Measurements from ENCODE around the gene ELP5.

DNA sequence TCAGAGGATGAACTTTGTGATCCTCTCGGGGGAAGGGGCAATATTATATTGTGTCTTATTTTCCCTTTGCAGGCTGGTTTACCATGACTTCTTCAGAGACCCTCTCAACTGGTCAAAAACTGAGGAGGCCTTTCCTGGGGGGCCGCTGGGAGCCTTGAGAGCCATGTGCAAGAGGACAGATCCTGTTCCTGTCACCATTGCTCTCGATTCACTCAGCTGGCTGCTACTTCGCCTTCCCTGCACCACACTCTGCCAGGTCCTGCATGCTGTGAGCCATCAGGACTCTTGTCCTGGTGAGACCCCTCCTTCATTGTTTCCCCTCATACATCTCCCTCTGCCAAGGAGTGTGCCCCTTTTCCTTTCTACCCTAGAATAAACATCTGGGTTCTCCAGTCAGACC, 2.5 kb downstream of the ELP5 start:
- TF ChIP-seq, protein P1, sequence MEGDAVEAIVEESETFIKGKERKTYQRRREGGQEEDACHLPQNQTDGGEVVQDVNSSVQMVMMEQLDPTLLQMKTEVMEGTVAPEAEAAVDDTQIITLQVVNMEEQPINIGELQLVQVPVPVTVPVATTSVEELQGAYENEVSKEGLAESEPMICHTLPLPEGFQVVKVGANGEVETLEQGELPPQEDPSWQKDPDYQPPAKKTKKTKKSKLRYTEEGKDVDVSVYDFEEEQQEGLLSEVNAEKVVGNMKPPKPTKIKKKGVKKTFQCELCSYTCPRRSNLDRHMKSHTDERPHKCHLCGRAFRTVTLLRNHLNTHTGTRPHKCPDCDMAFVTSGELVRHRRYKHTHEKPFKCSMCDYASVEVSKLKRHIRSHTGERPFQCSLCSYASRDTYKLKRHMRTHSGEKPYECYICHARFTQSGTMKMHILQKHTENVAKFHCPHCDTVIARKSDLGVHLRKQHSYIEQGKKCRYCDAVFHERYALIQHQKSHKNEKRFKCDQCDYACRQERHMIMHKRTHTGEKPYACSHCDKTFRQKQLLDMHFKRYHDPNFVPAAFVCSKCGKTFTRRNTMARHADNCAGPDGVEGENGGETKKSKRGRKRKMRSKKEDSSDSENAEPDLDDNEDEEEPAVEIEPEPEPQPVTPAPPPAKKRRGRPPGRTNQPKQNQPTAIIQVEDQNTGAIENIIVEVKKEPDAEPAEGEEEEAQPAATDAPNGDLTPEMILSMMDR (IDR thresholded peaks at IDR 0.05 in 2 of 3, conservative IDR thresholded peaks at IDR 0.05 in 1 of 3; ENCODE audit: control insufficient read depth in 2 of 3, extremely low read depth in 1 of 3, insufficient read depth in 1 of 3, low read depth in 3 of 3, low read length in 3 of 3): no peak
- no peak for TF ChIP-seq EP300 (IDR thresholded peaks at IDR 0.05; ENCODE audit: borderline replicate concordance in 1 of 2, control insufficient read depth in 1 of 2, low read depth in 2 of 2, low read length in 2 of 2)
- TF ChIP-seq HDAC6 (IDR thresholded peaks at IDR 0.05; ENCODE audit: unreplicated experiment): no peak
- no peak for TF ChIP-seq NFYB (IDR thresholded peaks at IDR 0.05; ENCODE audit: insufficient read depth, low read depth, low read length)
- TF ChIP-seq SP1 (IDR thresholded peaks at IDR 0.05; ENCODE audit: low read depth, low read length): no peak
- TF ChIP-seq, protein P2, sequence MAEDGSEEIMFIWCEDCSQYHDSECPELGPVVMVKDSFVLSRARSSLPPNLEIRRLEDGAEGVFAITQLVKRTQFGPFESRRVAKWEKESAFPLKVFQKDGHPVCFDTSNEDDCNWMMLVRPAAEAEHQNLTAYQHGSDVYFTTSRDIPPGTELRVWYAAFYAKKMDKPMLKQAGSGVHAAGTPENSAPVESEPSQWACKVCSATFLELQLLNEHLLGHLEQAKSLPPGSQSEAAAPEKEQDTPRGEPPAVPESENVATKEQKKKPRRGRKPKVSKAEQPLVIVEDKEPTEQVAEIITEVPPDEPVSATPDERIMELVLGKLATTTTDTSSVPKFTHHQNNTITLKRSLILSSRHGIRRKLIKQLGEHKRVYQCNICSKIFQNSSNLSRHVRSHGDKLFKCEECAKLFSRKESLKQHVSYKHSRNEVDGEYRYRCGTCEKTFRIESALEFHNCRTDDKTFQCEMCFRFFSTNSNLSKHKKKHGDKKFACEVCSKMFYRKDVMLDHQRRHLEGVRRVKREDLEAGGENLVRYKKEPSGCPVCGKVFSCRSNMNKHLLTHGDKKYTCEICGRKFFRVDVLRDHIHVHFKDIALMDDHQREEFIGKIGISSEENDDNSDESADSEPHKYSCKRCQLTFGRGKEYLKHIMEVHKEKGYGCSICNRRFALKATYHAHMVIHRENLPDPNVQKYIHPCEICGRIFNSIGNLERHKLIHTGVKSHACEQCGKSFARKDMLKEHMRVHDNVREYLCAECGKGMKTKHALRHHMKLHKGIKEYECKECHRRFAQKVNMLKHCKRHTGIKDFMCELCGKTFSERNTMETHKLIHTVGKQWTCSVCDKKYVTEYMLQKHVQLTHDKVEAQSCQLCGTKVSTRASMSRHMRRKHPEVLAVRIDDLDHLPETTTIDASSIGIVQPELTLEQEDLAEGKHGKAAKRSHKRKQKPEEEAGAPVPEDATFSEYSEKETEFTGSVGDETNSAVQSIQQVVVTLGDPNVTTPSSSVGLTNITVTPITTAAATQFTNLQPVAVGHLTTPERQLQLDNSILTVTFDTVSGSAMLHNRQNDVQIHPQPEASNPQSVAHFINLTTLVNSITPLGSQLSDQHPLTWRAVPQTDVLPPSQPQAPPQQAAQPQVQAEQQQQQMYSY (CRISPR knock-in tag; IDR thresholded peaks at IDR 0.05): no peak
- TF ChIP-seq, protein P3, sequence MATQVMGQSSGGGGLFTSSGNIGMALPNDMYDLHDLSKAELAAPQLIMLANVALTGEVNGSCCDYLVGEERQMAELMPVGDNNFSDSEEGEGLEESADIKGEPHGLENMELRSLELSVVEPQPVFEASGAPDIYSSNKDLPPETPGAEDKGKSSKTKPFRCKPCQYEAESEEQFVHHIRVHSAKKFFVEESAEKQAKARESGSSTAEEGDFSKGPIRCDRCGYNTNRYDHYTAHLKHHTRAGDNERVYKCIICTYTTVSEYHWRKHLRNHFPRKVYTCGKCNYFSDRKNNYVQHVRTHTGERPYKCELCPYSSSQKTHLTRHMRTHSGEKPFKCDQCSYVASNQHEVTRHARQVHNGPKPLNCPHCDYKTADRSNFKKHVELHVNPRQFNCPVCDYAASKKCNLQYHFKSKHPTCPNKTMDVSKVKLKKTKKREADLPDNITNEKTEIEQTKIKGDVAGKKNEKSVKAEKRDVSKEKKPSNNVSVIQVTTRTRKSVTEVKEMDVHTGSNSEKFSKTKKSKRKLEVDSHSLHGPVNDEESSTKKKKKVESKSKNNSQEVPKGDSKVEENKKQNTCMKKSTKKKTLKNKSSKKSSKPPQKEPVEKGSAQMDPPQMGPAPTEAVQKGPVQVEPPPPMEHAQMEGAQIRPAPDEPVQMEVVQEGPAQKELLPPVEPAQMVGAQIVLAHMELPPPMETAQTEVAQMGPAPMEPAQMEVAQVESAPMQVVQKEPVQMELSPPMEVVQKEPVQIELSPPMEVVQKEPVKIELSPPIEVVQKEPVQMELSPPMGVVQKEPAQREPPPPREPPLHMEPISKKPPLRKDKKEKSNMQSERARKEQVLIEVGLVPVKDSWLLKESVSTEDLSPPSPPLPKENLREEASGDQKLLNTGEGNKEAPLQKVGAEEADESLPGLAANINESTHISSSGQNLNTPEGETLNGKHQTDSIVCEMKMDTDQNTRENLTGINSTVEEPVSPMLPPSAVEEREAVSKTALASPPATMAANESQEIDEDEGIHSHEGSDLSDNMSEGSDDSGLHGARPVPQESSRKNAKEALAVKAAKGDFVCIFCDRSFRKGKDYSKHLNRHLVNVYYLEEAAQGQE (IDR thresholded peaks at IDR 0.05; ENCODE audit: low read depth, low read length): no peak
- TF ChIP-seq ZNF274 (IDR thresholded peaks at IDR 0.05; ENCODE audit: insufficient read depth, insufficient read length): no peak
- TF ChIP-seq CBFB (IDR thresholded peaks at IDR 0.05; ENCODE audit: low read depth): no peak
- no peak for TF ChIP-seq RCOR1 (conservative IDR thresholded peaks at IDR 0.05; ENCODE audit: low read depth, low read length)
- TF ChIP-seq NRF1 (conservative IDR thresholded peaks at IDR 0.05; ENCODE audit: low read depth, low read length): no peak
